GM19468 (cell line): ENCODE results near the gene SLC6A5.

ENCODE experiments used
- ATAC-seq: cut with Tn5 transposase; IDR thresholded peaks from one replicate; pipeline ENCODE4 v1.9.1; 2021; ENCODE audit warnings: mild to moderate bottlenecking, moderate library complexity, moderate number of reproducible peaks; ENCODE audit not compliant: unreplicated experiment; ENCODE audit errors: extremely low read depth

Gene SLC6A5

DNA sequence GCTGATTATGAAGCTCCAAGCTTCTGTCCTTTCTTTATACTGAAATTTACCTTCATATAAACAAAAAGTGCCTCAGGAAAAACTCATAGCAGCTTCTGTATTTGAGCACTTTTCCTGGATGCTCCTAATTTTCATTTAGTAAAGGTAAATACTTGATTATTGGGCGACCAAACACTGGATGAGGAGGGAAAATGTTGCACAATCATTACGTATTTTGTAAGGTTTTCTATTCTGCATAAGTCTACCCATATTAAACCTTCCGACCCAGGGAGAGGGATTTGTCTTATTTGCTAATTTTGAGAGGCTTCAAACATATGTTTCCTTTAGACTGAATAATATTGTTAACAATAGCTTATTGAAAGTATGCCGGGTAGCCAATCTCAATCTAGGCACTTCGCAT, 4.3 kb upstream of the SLC6A5 start:
- no peak for ATAC-seq

DNA sequence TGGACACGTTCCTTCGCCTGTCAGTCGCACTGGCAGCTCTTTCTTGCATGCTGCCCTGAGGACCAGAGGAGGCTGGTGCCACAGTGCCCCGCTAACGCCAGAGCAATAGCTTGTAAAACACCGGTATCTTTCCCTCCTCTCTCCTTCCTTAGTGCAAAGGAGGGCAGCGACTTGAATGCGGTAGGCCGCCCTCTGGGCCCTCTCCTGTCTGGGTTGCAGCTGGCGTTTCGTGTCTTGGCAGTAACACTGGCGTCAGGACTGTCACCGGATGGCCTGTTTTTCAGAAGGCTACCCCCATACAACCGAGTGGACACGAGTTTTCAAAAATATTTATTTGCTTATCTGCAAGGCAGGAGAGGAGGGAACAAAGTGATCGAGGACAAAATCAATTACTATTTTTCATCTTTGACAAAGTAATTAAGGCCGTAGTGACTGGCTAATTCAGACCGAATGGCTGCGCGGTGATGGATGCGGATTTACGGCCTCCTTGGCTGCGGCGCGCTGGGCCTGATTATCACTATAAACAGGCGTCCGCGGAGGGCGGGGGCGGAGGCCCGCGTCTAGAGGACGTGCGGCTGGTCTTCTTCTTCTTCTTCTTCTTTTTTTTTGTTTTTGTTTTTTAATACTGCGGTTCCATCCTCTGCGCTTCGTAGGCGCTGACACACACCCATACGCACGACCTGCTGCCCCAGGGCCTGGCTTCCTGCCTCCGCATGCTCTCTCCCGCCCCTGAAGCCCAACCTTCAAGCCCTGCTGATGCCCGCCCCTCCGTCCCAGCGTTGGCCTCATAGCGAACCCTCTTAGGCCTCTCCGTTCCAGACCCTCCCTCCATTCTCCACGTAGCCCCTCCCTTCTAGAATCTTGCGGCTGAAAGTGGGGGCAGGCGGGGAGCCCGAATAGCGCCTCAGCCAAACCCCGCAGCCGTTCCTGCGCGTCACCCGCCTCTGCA, 2.9 kb upstream of the SLC6A5 start:
- no peak for ATAC-seq

GRCh38 chr11:20597154-20597679, 2.2 kb upstream of the SLC6A5 start:
- no peak for ATAC-seq

- no peak for ATAC-seq
Measured at GRCh38 chr11:20597680-20598484, 1.5 kb upstream of the SLC6A5 start.

- no peak for ATAC-seq
Measured at GRCh38 chr11:20598492-20598891, 916 bp upstream of the SLC6A5 start.

GRCh38 chr11:20600020-20600346, 575 bp downstream of the SLC6A5 start:
- ATAC-seq = no peak

DNA sequence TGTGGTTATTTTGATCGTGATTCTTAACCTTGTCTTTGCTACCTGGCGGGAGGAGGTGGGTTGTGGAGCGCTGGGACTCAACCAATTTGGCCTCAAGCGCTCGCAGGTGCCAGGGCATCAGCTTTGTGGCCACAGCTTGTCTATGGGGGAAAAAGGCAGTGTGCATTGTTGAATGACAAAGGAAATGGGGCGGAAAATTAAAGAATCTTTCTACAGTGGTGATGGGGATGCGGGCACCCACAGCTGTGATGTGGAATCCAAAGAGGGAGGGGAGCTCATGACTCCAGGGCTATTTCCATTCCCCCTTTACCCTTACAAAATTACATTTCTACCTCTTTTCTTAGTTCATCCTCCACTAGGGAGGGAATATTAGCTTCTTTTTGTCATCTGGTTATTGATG, 1.1 kb downstream of the SLC6A5 start:
- ATAC-seq = no peak

- no peak for ATAC-seq
Measured at GRCh38 chr11:20601221-20601914, 2.0 kb downstream of the SLC6A5 start.

DNA sequence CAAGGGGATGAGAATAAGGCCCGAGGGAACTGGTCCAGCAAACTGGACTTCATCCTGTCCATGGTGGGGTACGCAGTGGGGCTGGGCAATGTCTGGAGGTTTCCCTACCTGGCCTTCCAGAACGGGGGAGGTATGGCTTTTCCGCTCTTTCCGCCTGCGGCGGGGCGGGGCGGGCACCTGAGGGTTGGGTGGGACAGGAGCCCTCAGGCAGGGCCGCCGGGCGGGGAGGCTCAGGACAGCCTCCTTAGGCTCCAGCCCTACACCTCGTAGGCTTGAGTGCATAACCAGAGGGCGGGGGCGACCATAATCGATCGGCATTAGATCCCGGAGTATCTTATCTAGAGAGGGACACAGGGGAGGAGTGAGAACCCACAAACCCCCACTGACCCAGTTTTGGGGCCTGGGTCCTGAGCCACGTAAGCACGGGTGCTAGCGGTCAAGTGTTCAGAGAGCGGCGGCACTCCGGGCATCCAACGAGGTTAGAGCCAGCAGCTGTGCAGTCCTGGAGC, 4.9 kb downstream of the SLC6A5 start:
- ATAC-seq = no peak

DNA sequence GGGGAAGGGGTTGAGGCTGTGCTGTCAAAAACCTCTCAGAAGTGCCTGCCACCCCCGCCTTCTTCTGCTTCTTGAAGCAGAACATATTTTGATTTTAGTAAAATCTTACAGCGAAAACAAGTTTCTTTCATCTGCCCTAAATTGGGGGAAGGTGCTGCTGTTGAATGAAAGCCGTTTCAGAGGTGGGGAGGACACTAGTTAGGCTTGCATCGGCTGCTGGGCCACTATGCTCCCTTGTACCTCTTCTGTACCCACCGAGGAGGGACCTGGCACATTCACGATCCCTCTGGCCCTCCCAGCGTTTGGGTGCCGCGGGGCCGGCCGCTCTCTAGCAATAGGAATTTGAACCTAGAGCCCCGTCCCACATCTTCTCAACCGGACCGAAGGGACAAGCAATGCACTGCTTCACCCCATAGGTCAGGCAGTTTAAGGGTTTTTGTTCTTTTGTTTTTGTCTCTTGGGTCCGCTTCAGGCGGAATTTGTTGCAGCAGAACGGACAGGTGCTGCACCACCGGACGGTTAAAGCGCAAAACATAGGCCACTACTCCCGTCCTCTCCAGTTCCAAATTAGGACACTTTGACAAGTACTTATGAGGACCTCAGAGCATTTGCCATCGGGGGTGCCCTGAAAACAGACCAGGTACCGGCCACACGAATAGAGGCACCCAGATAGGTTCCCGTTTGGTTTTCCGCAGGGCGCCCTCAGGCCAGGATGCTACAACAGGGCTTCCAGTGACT, 5.6 kb downstream of the SLC6A5 start:
- ATAC-seq = no peak

DNA sequence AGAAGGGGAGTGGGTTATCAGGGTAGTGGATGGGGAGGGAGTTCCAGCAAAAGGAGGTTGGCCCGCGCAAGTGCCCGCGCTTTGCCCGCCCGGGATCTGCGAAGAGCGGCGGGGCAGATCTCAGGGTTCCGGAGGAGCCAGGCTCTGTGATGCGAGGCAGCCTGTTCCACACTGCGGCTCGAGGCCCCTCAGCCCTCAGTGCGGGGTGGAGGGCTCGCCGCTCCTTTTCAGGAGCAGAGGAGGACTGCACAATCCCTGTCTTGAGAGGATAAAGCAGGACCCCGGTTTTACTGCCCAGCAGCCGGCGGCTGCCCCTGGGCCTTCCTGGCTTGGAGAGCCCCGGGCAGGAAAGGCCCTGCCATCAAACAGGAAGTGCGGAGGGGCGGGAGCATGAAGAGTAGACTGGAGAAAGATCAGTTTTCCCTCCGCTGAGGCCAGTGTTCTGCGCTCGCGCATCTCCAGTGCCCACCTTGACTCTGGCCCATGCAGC, 6.2 kb downstream of the SLC6A5 start:
- no peak for ATAC-seq

DNA sequence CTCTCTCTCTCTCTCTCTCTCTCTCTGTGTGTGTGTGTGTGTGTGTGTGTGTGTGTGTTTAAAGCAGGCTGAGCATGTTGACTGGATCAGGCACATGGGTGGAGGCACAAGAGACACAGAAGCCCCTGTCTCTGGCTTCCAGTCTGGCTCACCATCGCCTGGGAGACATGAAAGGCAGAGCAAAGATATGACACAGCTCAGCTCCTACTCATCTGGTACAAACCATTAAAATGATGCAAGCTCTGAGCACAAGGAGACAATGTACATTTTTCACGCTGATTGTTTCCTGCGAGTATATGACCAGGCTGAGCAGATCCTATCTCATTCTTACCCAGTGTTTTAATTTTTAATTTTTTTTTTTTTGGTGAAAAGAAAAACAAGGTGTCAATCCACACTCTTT, 9.5 kb downstream of the SLC6A5 start:
- no peak for ATAC-seq

- ATAC-seq = peak; percentile 89
Measured at GRCh38 chr11:20609727-20610707, 10.6 kb downstream of the SLC6A5 start.

GRCh38 chr11:20610825-20611224, 11.4 kb downstream of the SLC6A5 start:
- ATAC-seq = no peak

DNA sequence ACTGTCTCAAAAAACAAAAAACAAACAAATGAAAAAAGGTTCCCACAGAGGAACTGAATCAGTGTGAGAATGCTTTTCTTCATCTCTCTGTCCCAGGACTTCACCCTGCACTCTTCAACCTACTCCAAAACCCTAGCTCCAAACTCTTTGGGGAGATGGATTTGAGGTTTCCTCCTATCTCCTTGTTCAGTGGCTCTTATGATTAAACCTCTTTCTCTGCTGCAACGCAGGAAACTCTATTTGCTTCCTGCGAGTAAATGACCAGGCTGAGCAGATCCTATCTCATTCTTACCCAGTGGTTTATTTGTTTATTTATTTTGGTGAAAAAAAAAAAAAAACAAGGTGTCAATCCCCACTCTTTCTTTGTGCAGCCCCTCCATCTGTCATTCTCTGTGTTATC, 12.0 kb downstream of the SLC6A5 start:
- ATAC-seq = no peak

GRCh38 chr11:20611892-20612291, 12.5 kb downstream of the SLC6A5 start:
- no peak for ATAC-seq

DNA sequence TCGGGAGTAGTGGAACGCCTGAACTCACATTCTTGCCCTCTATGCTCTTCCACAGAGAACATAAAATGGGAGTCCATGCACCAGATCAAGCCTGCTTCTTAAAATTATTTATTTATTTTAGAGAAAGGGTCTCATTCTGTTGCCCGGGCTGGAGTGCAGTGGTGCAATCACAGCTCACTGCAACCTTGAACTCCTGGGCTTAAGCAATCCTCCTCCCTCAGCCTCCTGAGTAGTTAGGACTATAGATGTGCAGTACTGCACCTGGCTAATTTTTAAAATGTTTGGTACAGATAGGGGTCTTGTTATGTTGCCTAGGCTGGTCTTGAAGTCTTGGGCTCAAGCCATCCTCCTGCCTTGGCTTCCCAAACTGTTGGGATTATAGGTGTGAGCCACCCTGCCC, 13.0 kb downstream of the SLC6A5 start:
- no peak for ATAC-seq

- no peak for ATAC-seq
Measured at GRCh38 chr11:20616920-20617319, 17.5 kb downstream of the SLC6A5 start.
